T-cell (primary cell): ENCODE results near the gene PREX1. TPM values are rescaled to one million over a fixed set of nuclear protein-coding genes. Genes with fewer than 3 reads are reported as not detected.
A peak's percentile ranks its signal among the peaks of the same experiment; 100 is the strongest.

ENCODE experiments used
- ATAC-seq, 4 experiments: fragments of 200-7000 bp in 3 of 4; fragments of 150-1000 bp in 1 of 4; cut with Tn5 transposase; replicated peaks in 1 of 4; 1 replicate in 3 of 4; 2 replicates in 1 of 4; pipeline ENCODE4 v1.10.0; 2021; ENCODE audit warnings: moderate library complexity in 3 of 4, mild to moderate bottlenecking in 2 of 4, moderate number of reproducible peaks in 1 of 4
- CTCF ChIA-PET, 2 donors: fragments of 300-600 bp; sonication (Branson Sonifier 250); formaldehyde crosslinking; loops; one replicate each; lab custom pipeline; 2022; ENCODE audit warnings: antibody characterized with exemption in 2 of 2; lab: Charles Lee
- POLR2A ChIA-PET, 2 donors: fragments of 300-600 bp; sonication (Branson Sonifier 250); formaldehyde crosslinking; loops; one replicate each; lab custom pipeline; 2022; ENCODE audit warnings: antibody characterized with exemption in 2 of 2; lab: Charles Lee
- DNase-seq, 35 experiments: peaks; one replicate each; pipeline versions ENCODE4 v3.0.0 to v3.0.0-alpha.2; 2013 to 2023
- H3K27ac ChIP-seq: one replicate; pipeline ENCODE4 v1.5.1; 2013; ENCODE audit warnings: low read length
- H3K27me3 ChIP-seq, 2 experiments: replicated peaks in 1 of 2; 1 replicate in 1 of 2; 2 replicates in 1 of 2; pipeline versions ENCODE4 v1.6.1 to v1.7.0; 2013; ENCODE audit warnings: low read length in 1 of 2, mixed read lengths in 1 of 2; ENCODE audit not compliant: control insufficient read depth in 2 of 2, insufficient read depth in 2 of 2; ENCODE audit errors: extremely low read depth in 1 of 2
- H3K36me3 ChIP-seq, 2 donors: 1 replicate in 1 of 2; 2 replicates in 1 of 2; pipeline versions ENCODE4 v1.6.1 to v1.7.0; 2013; ENCODE audit warnings: low read length in 1 of 2; ENCODE audit not compliant: control insufficient read depth in 2 of 2, insufficient read depth in 1 of 2; ENCODE audit errors: extremely low read depth in 1 of 2
- H3K4me1 ChIP-seq, 2 experiments: 1 replicate in 1 of 2; 2 replicates in 1 of 2; pipeline versions ENCODE4 v1.6.1 to v1.7.0; 2013; ENCODE audit warnings: low read length in 2 of 2, mixed read lengths in 1 of 2; ENCODE audit not compliant: insufficient read depth in 2 of 2, control insufficient read depth in 1 of 2; ENCODE audit errors: extremely low read depth in 1 of 2
- H3K4me3 ChIP-seq, 2 donors: 1 replicate in 1 of 2; 2 replicates in 1 of 2; pipeline versions ENCODE4 v1.5.1 to v1.7.0; 2013; ENCODE audit warnings: mild to moderate bottlenecking in 2 of 2, low read length in 1 of 2, moderate library complexity in 1 of 2; ENCODE audit not compliant: control insufficient read depth in 1 of 2; ENCODE audit errors: extremely low read depth in 1 of 2
- H3K9me3 ChIP-seq: 2 replicates; pipeline ENCODE4 v1.7.0; 2013
- H3K27ac Mint-ChIP-seq, 2 donors: one replicate each; pipeline ENCODE4 v1.8.0; 2020 to 2021; ENCODE audit warnings: mild to moderate bottlenecking in 2 of 2, mixed read lengths in 2 of 2
- H3K27me3 Mint-ChIP-seq, 2 donors: one replicate each; pipeline ENCODE4 v1.8.0; 2021 to 2022; ENCODE audit warnings: mixed read lengths in 2 of 2
- H3K36me3 Mint-ChIP-seq: one replicate; pipeline ENCODE4 v1.8.0; 2021; ENCODE audit warnings: mixed read lengths
- H3K4me1 Mint-ChIP-seq, 3 donors: one replicate each; pipeline ENCODE4 v1.8.0; 2020 to 2022; ENCODE audit warnings: mixed read lengths in 3 of 3, mild to moderate bottlenecking in 1 of 3
- H3K4me3 Mint-ChIP-seq, 3 donors: one replicate each; pipeline ENCODE4 v1.8.0; 2020 to 2022; ENCODE audit warnings: mild to moderate bottlenecking in 3 of 3, mixed read lengths in 3 of 3, moderate library complexity in 3 of 3
- H3K9me3 Mint-ChIP-seq, 3 donors: one replicate each; pipeline ENCODE4 v1.8.0; 2020 to 2022; ENCODE audit warnings: mixed read lengths in 3 of 3
- WGBS: methylation state at CpG from one replicate; pipeline ENCODE4 v1.1.5; 2013; ENCODE audit warnings: missing lambda C conversion rate; ENCODE audit not compliant: insufficient coverage; 5-methylcytosine and 5-hydroxymethylcytosine counted together
- total RNA-seq, 35 experiments: library from RNA in 6 of 35; stranded (reverse) in 6 of 35; fragments of 120-200 nt in 1 of 35; gene quantifications; one replicate each; pipeline versions ENCODE4 v1.2.1 to v1.2.4 and lab custom pipeline; 2013 to 2026

Gene PREX1
- total RNA-seq, 5 donors from 2014 or later (not counting 1 experiment from before 2014, with no cell fraction given): 99.2 to 181 (median 137) TPM

GRCh38 chr20:48623906-48624265 is 203.9 kb downstream of the PREX1 start:
- Histone ChIP-seq H3K4me3 (no peak overlapping the region), H3K9me3 (no peaks in the 10 kb centered on the region), H3K36me3 (peaks cover 2 to 52% of the 10 kb centered on the region in 2 donors), H3K27me3 (peaks cover 0 to 4% of the 10 kb centered on the region in 2 experiments), H3K4me1 (peaks cover 3 to 27% of the 10 kb centered on the region in 2 experiments), H3K27ac (no peak overlapping the region)
- H3K9me3 Mint-ChIP-seq: no peaks in the 10 kb centered on the region
- no peak overlapping the region for H3K4me3 Mint-ChIP-seq
- H3K27me3 Mint-ChIP-seq: no peaks in the 10 kb centered on the region
- peaks cover 24 to 27% (median 26%) of the 10 kb centered on the region in 3 donors for H3K4me1 Mint-ChIP-seq
- no peak overlapping the region for H3K27ac Mint-ChIP-seq
- CTCF ChIA-PET: no interaction called here
- ATAC-seq (no peak), DNase-seq (no peak)
- POLR2A ChIA-PET: no interaction called here
- WGBS: 95% methylated on average over 8 of the region's 15 CpGs
- H3K36me3 Mint-ChIP-seq: peaks cover 25% of the 10 kb centered on the region

GRCh38 chr20:48623176-48623905 is 204.5 kb downstream of the PREX1 start:
- no peaks in the 10 kb centered on the region for H3K9me3 ChIP-seq
- no peak for ATAC-seq
- Mint-ChIP-seq H3K9me3 (no peaks in the 10 kb centered on the region), H3K4me1 (peaks cover 24 to 27% (median 26%) of the 10 kb centered on the region in 3 donors), H3K4me3 (no peak overlapping the region), H3K36me3 (peaks cover 19% of the 10 kb centered on the region), H3K27me3 (no peaks in the 10 kb centered on the region), H3K27ac (no peak overlapping the region)
- H3K4me3 ChIP-seq: no peak overlapping the region
- H3K36me3 ChIP-seq: peaks cover 2 to 46% of the 10 kb centered on the region in 2 donors
- WGBS: 88% methylated on average over 7 of the region's 16 CpGs
- peaks cover 3 to 27% of the 10 kb centered on the region in 2 experiments for H3K4me1 ChIP-seq
- POLR2A ChIA-PET: no interaction called here
- no peak for DNase-seq
- peaks cover 0 to 4% of the 10 kb centered on the region in 2 experiments for H3K27me3 ChIP-seq
- no peak overlapping the region for H3K27ac ChIP-seq
- CTCF ChIA-PET: interaction anchor here in 1 of 2 donors (0.6 kb wide), 1 partner anchor 1496 kb away, joined by 3 read pairs; no protein-coding TSS in a partner anchor

GRCh38 chr20:48622421-48622820 is 205.4 kb downstream of the PREX1 start:
- POLR2A ChIA-PET: no interaction called here
- Mint-ChIP-seq H3K9me3 (no peaks in the 10 kb centered on the region), H3K4me3 (no peak overlapping the region), H3K27ac (no peak overlapping the region), H3K36me3 (peaks cover 15% of the 10 kb centered on the region), H3K4me1 (peaks cover 24% of the 10 kb centered on the region in 3 donors), H3K27me3 (no peaks in the 10 kb centered on the region)
- 75% methylated on average over 4 of the region's 11 CpGs for WGBS
- no peaks in the 10 kb centered on the region for H3K9me3 ChIP-seq
- H3K27ac ChIP-seq: no peak overlapping the region
- H3K4me3 ChIP-seq: no peak overlapping the region
- no peak for ATAC-seq
- no peak for DNase-seq
- CTCF ChIA-PET: interaction anchor here (0.7 to 3.0 kb wide), 3 partner anchors 327 to 1974 kb away, joined by 3 to 21 read pairs (median 3); no protein-coding TSS in a partner anchor
- peaks cover 2 to 38% of the 10 kb centered on the region in 2 donors for H3K36me3 ChIP-seq
- peaks cover 0 to 4% of the 10 kb centered on the region in 2 experiments for H3K27me3 ChIP-seq
- peaks cover 3 to 24% of the 10 kb centered on the region in 2 experiments for H3K4me1 ChIP-seq

GRCh38 chr20:48621376-48622078 is 206.3 kb downstream of the PREX1 start:
- Histone ChIP-seq H3K27ac (no peak overlapping the region), H3K4me3 (no peak overlapping the region), H3K4me1 (peaks cover 0 to 16% of the 10 kb centered on the region in 2 experiments), H3K36me3 (peaks cover 2 to 29% of the 10 kb centered on the region in 2 donors), H3K27me3 (peaks cover 0 to 4% of the 10 kb centered on the region in 2 experiments), H3K9me3 (no peaks in the 10 kb centered on the region)
- ATAC-seq (peak in 2 of 4 experiments; percentile 10 to 12), DNase-seq (peak in 2 of 35 experiments; percentile 10 to 16)
- ChIA-PET POLR2A (no interaction called here), CTCF (interaction anchor here (0.6 to 3.0 kb wide), 8 partner anchors 36 to 1975 kb away, joined by 3 to 21 read pairs (median 6); no protein-coding TSS in a partner anchor)
- peaks cover 12% of the 10 kb centered on the region for H3K36me3 Mint-ChIP-seq
- no peak overlapping the region for H3K27ac Mint-ChIP-seq
- no peaks in the 10 kb centered on the region for H3K27me3 Mint-ChIP-seq
- WGBS: 95% methylated on average over 15 of the region's 23 CpGs
- H3K4me3 Mint-ChIP-seq: no peak overlapping the region
- H3K9me3 Mint-ChIP-seq: no peaks in the 10 kb centered on the region
- peaks cover 15 to 18% (median 17%) of the 10 kb centered on the region in 3 donors for H3K4me1 Mint-ChIP-seq

GRCh38 chr20:48620507-48621375 is 207.1 kb downstream of the PREX1 start:
- H3K4me1 Mint-ChIP-seq: peaks cover 10 to 15% (median 12%) of the 10 kb centered on the region in 3 donors
- Histone ChIP-seq H3K36me3 (peaks cover 0 to 21% of the 10 kb centered on the region in 2 donors), H3K27ac (no peak overlapping the region), H3K27me3 (peaks cover 0 to 4% of the 10 kb centered on the region in 2 experiments), H3K4me3 (peak overlapping the region in 1 of 2 donors; percentile 19), H3K9me3 (no peaks in the 10 kb centered on the region), H3K4me1 (peaks cover 0 to 11% of the 10 kb centered on the region in 2 experiments)
- ChIA-PET POLR2A (no interaction called here), CTCF (interaction anchor here (0.5 to 3.0 kb wide), 14 partner anchors 37 to 1140 kb away, joined by 3 to 21 read pairs (median 5); no protein-coding TSS in a partner anchor)
- ATAC-seq (peak; percentile 69 to 82 (median 76)), DNase-seq (peak; percentile 19 to 79 (median 60))
- H3K9me3 Mint-ChIP-seq: no peaks in the 10 kb centered on the region
- no peak overlapping the region for H3K27ac Mint-ChIP-seq
- H3K27me3 Mint-ChIP-seq: no peaks in the 10 kb centered on the region
- 22% methylated on average over 18 of the region's 26 CpGs for WGBS
- H3K4me3 Mint-ChIP-seq: peak overlapping the region; percentile 54 to 70 (median 55)
- peaks cover 5% of the 10 kb centered on the region for H3K36me3 Mint-ChIP-seq
